GM12873 (cell line): ENCODE data around the gene IL34.

Experiments
- CTCF ChIP-seq: IDR thresholded peaks from 2 replicates; pipeline ENCODE4 v1.5.1; 2012; ENCODE audit warnings: low read depth, mild to moderate bottlenecking, moderate library complexity, low read length, control low read depth; ENCODE audit not compliant: insufficient read depth; ENCODE audit errors: missing control alignments

Gene IL34

GRCh38 chr16:70674221-70675014 is 28.1 kb downstream of the IL34 start:
- no peak for TF ChIP-seq CTCF

GRCh38 chr16:70675851-70676513 is 29.6 kb downstream of the IL34 start:
- TF ChIP-seq CTCF = no peak

GRCh38 chr16:70676675-70677498 is 30.5 kb downstream of the IL34 start:
- TF ChIP-seq CTCF = no peak

DNA sequence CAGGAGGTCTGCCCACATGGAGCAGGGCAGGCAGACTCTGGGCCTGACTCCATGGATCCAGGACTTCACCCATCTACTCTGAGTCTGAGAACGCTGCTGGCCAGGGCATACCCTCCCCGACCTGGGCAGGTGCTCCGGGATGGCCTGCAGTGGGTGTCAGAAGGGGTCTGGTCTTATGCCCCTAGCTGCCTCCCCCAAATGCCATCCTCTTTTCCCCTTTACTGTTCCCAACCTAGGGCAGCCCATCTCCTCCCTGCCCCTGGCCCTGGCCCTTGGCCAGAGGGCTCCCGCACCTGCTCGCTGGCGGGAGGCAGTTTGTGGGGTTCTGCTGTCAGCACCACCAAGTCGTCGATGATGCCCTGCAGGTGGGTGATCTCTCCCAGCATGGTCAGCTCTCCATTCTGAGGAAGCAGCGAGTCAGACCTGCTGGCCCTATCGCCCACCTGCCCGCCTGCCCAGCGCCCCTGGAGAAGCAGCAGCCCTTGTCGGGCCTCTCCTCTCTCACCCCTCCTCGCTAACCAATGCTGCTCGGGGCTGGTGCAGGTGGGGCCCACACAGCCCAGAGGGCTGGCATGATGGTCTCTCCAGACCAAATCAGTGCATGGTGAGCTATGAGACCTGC is 31.3 kb downstream of the IL34 start:
- TF ChIP-seq CTCF = no peak

DNA sequence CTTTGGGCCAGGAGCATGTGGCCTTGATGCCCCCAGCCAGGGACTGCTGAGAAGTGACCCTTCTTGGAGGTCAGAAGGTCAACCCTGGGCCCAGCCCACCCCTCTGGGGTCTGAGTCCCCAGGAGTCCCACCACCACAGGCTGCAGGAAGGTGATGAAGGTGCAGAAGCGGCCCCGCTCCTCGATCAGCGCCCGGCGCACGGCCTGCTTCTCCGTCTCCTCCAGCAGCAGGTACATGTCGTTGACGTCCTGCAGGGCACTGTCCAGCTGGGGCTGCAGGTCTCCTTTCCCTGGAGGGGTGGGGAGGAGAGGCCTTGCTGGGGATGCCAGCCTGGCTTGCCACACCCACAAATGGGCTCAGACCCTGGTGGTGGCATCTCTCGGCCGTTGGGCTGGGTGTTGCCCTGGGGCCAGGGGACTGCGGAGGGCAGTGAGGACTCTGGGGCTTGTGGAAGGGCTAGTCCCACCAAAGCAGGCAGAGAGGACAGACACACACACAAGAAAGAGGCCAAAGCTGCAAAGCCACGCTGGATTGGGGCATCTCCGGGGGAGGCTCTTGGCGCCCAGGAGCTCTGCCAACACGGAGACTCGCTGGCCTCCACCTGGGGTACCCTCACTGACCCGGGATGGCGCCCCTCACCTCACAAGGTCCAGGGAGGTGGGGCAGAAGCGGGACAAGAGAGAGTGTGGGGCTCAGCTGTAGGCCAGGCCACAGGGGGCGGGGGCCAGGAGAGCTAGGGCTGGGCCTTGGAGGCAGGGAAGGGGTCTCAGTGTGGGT is 31.9 kb downstream of the IL34 start:
- TF ChIP-seq CTCF = no peak

DNA sequence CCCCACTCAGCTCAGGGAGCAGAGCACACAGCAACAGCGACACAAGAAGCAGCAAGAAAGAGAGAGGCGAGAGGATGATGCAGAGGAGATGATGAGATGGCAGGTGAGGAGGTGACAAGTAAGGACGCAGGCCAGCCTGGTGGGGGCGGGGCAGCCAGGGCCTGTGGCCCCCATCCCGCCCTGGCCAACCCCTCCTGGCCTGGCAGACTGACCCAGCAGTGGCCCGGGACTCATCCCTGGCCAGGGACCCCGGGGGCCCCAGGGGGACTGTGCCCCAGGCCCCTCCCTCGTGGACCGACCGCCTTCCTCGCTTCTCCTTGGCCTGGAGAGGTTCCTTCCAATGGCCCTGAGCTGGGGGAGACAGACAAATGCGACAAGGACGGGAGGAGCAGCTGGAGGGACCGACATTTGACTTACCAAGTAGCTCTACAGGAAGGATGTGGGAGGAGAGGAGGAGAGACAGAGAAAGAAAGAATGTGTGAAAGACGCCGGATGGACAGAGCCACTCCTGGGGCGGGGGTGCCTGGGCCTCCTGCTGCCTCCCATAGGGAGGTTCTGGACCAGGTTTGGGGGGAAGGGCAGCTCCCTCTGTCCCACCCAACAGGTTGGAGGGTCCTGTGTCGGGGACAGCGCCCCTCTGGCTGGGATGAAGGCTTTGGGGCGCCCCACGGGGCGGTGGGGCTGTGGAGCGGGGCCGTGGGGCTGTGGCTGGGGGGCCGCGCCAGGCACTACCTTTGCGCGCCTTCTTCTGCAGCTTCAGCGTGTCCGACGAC is 32.7 kb downstream of the IL34 start:
- no peak for TF ChIP-seq CTCF
